Measurements from ENCODE around the gene ZNF699. TPM values are rescaled to one million over a fixed set of nuclear protein-coding genes. Genes with fewer than 3 reads are reported as not detected.
"Not testable (repeated sequence)": the region's sequence is repeated elsewhere in the genome, so short reads cannot be mapped to it uniquely, and the experiment has no call there.

Gene ZNF699
- total RNA-seq, 1 experiment from 2014 or later, result 4.3 TPM

DNA sequence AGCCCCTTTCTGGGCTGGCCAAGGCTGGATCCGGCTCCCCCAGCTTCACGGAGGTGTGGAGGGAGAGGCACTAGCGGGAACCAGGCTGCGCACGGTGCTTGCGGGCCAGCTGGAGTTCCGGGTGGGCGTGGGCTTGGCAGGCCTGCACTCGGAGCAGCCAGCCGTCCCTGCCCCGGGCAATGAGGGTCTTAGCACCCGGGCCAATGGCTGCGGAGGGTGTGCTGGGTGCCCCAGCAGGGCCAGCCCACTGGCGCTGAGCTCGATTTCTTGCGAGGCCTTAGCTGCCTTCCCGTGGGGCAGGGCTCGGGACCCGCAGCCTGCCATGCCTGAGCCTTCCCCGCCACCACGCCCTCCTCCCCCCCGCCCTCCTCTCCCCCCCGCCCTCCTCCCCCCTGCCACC lies 11.7 kb upstream of the ZNF699 start:
- no peak overlapping the region for H3K4me3 ChIP-seq
- H3K27me3 ChIP-seq, result no peaks in the 10 kb centered on the region
- 0 out of 2 replicates have a peak, but pooled peaks cover 5% of the 10 kb centered on the region for H3K36me3 ChIP-seq
- H3K27ac ChIP-seq, result no peak overlapping the region
- H3K9me3 ChIP-seq (replicated peaks), result 0 out of 2 replicates have a peak, but pooled peaks cover 4% of the 10 kb centered on the region
- DNase-seq, result no peak
- no peaks in the 10 kb centered on the region for H3K4me1 ChIP-seq

DNA sequence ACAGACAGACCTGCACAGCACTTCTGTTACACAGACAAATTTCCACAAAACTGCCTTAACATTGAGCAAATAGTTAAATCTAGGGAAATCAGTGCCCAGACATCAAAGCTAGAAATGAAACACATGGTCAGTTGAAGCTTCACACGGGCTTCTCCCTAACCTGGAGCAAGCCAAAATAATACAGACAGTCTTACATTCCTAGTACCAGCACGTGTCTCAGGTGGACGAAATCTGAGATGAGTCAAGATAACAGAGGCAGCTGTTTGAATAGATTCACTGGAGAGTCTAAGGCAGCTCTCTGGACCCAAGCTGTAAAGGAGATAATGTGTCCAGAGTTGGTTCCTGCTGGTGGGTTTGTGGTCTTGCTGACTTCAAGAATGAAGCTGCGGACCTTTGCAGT lies 4.1 kb upstream of the ZNF699 start:
- Histone ChIP-seq H3K4me3 (no peak overlapping the region), H3K36me3 (no peaks in the 10 kb centered on the region), H3K4me1 (no peaks in the 10 kb centered on the region), H3K27me3 (no peaks in the 10 kb centered on the region), H3K9me3 (replicated peaks) (no peaks in the 10 kb centered on the region; the same call in 1 of the 2 replicates), H3K27ac (no peak overlapping the region)
- DNase-seq, result no peak

DNA sequence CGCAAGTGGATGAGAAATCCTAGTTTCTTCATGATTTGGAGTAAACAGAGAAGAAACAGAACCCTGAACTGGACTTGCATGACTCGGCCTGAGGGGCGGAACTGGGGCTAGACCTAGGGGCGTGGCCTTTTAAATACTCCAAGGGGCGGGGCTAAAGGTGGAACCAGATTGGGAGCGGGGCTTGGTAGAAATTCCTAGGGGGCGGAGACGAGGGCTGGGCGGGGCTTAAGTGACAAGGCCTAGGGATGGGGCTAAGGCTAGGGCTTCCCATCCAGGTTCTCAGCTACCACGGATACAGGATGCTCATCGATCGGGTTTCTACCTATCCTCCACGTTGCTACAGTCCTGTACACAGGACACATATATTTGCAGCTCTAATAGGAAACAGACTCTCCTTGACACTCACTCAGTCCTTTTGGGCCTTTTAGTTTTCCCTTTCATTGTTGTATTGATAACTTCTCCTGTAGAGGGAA lies 372 bp upstream of the ZNF699 start:
- peak overlapping the region; percentile 72 for H3K4me3 ChIP-seq
- H3K4me1 ChIP-seq, result 0 out of 2 replicates have a peak, but pooled peaks cover 2% of the 10 kb centered on the region

DNA sequence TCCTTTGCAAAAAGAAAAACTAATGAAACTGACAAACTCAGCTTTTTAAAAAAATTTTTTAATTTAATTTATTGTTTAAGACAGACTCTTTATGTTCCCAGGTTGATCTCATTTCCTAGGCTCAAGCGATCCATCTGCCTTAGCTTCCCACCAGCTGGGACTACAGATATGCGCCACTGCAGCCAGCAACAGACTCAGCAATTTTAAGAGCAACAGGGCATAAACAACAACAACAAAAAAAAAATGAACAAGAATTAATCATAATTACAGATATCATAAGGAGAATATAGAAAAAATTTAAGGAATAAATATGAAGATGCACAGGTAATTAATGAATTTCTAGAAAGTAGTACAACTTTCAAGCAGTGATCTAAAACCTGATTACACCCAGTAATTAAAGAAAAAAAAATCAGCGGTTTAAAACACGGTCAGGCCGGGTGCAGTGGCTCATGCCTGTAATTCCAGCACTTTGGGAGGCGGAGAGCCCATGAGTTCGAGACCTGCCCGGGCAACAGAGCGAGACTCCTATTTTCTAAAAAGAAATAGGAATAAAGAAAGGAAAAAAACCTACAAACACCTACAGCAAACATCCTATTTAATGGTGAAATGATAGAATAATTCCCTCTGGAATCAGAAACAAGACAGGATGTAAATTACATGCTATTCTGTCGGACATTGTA lies 1.4 kb downstream of the ZNF699 start:
- Histone ChIP-seq H3K36me3 (peaks cover 6% of the 10 kb centered on the region; the same call in 1 of the 2 replicates), H3K27ac (no peak overlapping the region), H3K9me3 (replicated peaks) (peaks cover 4% of the 10 kb centered on the region; the same call in 1 of the 2 replicates), H3K27me3 (no peaks in the 10 kb centered on the region), H3K4me1 (0 out of 2 replicates have a peak, but pooled peaks cover 2% of the 10 kb centered on the region), H3K4me3 (peak overlapping the region; percentile 72)
- no peak for DNase-seq

More for the DNA sequence above, 372 bp upstream of the ZNF699 start:
- peak; percentile 96 for DNase-seq
- Histone ChIP-seq H3K36me3 (0 out of 2 replicates have a peak, but pooled peaks cover 3% of the 10 kb centered on the region), H3K27ac (peak overlapping the region; percentile 67), H3K27me3 (no peaks in the 10 kb centered on the region), H3K9me3 (replicated peaks) (peaks cover 4% of the 10 kb centered on the region; the same call in 1 of the 2 replicates)

DNA sequence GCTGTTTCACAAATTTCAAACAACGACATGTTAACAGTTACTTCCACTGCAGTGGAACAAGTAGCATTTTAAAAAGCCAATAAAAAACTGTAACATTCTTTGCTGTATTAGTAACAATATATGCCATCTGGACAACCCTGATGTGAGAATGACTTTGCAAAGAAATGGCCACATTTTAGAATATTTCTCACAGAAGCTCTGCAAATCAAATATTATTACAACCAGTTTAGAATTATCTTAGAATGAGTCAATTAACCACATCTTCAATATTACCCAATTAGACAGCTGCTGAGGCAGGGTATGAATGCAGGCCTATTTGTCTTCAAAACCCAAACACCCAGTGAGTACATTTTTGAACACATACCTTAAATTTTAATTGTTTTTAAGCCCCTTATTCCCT lies 3.2 kb downstream of the ZNF699 start:
- peaks cover 14% of the 10 kb centered on the region for H3K36me3 ChIP-seq

DNA sequence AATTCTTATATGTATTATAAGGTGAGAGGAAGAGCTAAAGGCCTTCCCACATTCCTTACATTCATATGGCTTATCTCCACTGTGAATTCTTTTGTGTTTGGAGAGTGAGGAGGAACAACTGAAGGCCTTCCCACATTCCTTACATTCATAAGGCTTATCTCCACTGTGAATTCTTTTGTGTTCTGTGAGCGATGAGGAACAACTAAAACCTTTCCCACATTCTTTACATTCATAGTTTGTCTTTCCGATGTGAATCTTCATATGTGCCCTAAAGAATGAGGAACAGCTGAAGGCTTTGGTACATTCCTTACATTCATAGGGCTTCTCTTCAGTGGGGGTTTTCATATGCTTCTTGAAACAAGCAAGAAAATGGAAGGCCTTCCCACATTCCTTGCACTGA lies 13.3 kb downstream of the ZNF699 start:
- Histone ChIP-seq H3K4me1 (peaks cover 5% of the 10 kb centered on the region; the same call in 1 of the 2 replicates), H3K36me3 (peaks cover 46% of the 10 kb centered on the region), H3K9me3 (replicated peaks) (peaks cover 33% of the 10 kb centered on the region), H3K27me3 (no peaks in the 10 kb centered on the region), H3K4me3 (no peak overlapping the region), H3K27ac (peak overlapping the region; percentile 71)
- no peak for DNase-seq

More for the DNA sequence above, 3.2 kb downstream of the ZNF699 start:
- Histone ChIP-seq H3K4me3 (no peak overlapping the region), H3K27ac (no peak overlapping the region), H3K9me3 (replicated peaks) (0 out of 2 replicates have a peak, but pooled peaks cover 5% of the 10 kb centered on the region), H3K27me3 (no peaks in the 10 kb centered on the region), H3K4me1 (0 out of 2 replicates have a peak, but pooled peaks cover 2% of the 10 kb centered on the region)
- no peak for DNase-seq

DNA sequence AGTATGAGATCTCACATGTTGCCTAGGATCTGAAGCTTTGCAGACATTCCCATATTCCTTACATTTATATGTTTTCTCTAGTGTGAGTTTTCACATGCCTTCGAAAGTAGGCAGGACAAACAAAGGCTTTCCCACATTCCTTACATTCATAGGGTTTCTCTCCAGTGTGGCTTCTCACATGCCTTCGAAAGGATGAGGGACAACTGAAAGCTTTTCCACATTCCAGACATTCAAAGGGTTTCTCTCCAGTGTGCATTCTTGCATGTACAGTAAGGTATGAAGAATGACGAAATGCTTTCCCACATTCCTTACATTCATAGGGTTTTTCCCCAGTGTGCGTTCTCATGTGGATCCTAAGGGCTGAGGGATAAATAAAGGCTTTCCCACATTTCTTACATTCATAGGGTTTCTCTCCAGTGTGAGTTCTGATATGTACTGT lies 14.2 kb downstream of the ZNF699 start:
- H3K36me3 ChIP-seq, result peaks cover 38% of the 10 kb centered on the region
- peak overlapping the region; percentile 71 for H3K27ac ChIP-seq
- H3K9me3 ChIP-seq (replicated peaks), result peaks cover 32% of the 10 kb centered on the region
- peaks cover 5% of the 10 kb centered on the region; the same call in 1 of the 2 replicates for H3K4me1 ChIP-seq
- no peak overlapping the region for H3K4me3 ChIP-seq
- H3K27me3 ChIP-seq, result no peaks in the 10 kb centered on the region
- no peak for DNase-seq

DNA sequence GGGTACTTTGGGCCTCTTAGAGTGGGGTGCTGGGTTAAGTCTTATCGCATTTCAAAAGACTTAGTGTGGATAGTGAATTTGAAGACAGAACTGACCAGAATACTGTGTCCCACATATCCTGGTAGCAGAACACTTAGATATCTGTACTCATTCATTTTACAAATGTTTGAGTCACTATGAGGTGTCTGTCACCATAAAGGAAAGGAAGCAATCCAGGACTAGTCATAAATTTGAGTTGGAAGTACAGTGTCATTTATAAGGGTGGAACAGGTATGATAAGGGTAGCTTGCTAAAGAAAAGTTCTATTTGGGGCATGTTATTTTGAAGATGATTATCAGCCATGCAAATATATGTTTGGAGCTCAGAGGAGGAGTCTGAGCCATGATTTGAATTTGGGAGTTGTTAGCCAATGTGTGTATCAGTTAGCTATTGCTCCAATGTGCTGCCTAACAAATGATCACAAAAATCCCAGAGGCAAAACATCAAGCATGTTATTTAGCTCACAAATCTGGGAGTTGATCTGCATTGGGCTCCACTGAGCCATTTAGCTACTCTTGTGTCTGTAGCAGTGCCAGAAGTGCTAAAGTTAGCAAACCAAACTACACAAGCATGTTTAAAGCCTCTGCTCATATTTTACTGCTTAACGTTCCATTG lies 20.3 kb downstream of the ZNF699 start:
- Histone ChIP-seq H3K27ac (no peak overlapping the region), H3K9me3 (replicated peaks) (peaks cover 8% of the 10 kb centered on the region), H3K4me3 (no peak overlapping the region), H3K27me3 (no peaks in the 10 kb centered on the region), H3K4me1 (no peaks in the 10 kb centered on the region), H3K36me3 (peaks cover 7% of the 10 kb centered on the region)
- DNase-seq, result no peak

DNA sequence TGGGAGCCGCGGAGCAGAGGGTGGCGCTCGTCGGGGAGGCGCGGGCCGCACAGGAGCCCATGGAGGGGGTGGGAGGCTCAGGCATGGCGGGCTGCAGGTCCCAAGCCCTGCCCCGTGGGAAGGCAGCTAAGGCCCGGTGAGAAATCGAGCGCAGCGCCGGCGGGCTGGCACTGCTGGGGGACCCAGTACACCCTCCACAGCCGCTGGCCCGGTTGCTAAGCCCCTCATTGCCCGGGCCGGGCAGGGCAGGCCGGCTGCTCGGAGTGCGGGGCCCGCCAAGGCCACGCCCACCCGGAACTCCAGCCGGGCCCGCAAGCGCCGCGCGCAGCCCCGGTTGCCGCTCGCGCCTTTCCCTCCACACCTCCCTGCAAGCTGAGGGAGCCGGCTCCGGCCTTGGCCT lies 26.2 kb downstream of the ZNF699 start:
- H3K4me3 ChIP-seq, H3K27ac ChIP-seq, H3K4me1 ChIP-seq: not testable (repeated sequence)

DNA sequence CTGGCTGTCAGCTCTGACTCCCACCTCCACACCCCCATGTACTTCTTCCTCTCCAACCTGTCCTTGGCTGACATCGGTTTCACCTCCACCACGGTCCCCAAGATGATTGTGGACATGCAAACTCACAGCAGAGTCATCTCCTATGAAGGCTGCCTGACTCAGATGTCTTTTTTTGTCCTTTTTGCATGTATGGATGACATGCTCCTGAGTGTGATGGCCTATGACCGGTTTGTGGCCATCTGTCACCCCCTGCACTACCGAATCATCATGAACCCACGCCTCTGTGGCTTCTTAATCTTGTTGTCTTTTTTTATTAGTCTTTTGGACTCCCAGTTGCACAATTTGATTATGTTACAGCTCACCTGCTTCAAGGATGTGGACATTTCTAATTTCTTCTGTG lies 58.4 kb downstream of the ZNF699 start:
- Histone ChIP-seq H3K27ac (no peak overlapping the region), H3K36me3 (no peaks in the 10 kb centered on the region), H3K4me1 (no peaks in the 10 kb centered on the region), H3K27me3 (no peaks in the 10 kb centered on the region), H3K4me3 (no peak overlapping the region), H3K9me3 (replicated peaks) (no peaks in the 10 kb centered on the region)
- DNase-seq, result no peak

More for the DNA sequence above, 26.2 kb downstream of the ZNF699 start:
- not testable (repeated sequence) for DNase-seq; H3K9me3 ChIP-seq (replicated peaks); H3K27me3 ChIP-seq; H3K36me3 ChIP-seq

DNA sequence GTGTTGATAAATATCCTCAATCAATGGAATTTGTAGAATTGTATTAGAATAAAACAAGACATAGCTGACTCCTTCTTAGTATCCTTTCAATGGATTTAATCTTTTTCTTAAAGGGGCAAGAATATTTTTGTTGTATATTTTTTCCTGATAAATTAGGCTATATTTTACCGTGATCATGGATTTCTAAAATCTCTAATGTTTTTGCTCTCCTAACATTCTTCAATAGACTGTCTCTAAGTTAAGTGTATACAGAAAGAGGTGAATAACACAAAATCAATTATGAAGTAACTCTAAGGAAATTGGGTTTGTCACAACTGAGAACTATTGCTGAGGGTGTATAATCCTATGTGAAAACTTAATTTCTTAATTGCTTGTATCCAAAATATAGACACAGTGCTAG lies 59.0 kb downstream of the ZNF699 start, which contains the start of gene OR7E24:
Gene OR7E24 (plus strand): TSS at position 301 of the 400 bp plus-strand sequence. CDS start 114 bp downstream, outside the sequence.
- H3K4me3 ChIP-seq, result no peak within 1 kb of the TSS
- no peaks in the 10 kb centered on the region for H3K27me3 ChIP-seq
- no peak within 1 kb of the TSS for H3K27ac ChIP-seq
- no peaks in the 10 kb centered on the region for H3K4me1 ChIP-seq
- H3K9me3 ChIP-seq (replicated peaks), result no peaks in the 10 kb centered on the region
- DNase-seq, result no peak
- no peaks in the 10 kb centered on the region for H3K36me3 ChIP-seq

Other genes with a start within 250 kb of the ZNF699 start
- gene OR1M1, start 222.8 kb downstream of the ZNF699 start, total RNA-seq (2014; rRNA removed; shearing (Covaris generic)), result not detected in 2 replicates
- gene OR7G2, start 202.4 kb downstream of the ZNF699 start, total RNA-seq (2014; rRNA removed; shearing (Covaris generic)), result not detected in 2 replicates
- gene OR7G1, start 194.1 kb downstream of the ZNF699 start, total RNA-seq (2014; rRNA removed; shearing (Covaris generic)), result not detected in 2 replicates
- not detected in 2 replicates for gene OR7G3, start 182.9 kb downstream of the ZNF699 start, total RNA-seq (2014; rRNA removed; shearing (Covaris generic))
- gene ZNF317, start 169.4 kb downstream of the ZNF699 start, total RNA-seq (2014; rRNA removed; shearing (Covaris generic)), result 31.4 and 31.7 TPM in 2 replicates
- 0.05 and 0.14 TPM in 2 replicates for gene OR7D2, start 130.9 kb downstream of the ZNF699 start, total RNA-seq (2014; rRNA removed; shearing (Covaris generic))
- gene OR7D4, start 90.2 kb downstream of the ZNF699 start, total RNA-seq (2014; rRNA removed; shearing (Covaris generic)), result not detected in 2 replicates
- gene OR7E24, start 58.9 kb downstream of the ZNF699 start, total RNA-seq (2014; rRNA removed; shearing (Covaris generic)), result not detected in 2 replicates
- gene ZNF559, start 14.3 kb upstream of the ZNF699 start, total RNA-seq (2014; rRNA removed; shearing (Covaris generic)), result 26.8 and 30.2 TPM in 2 replicates
- 3.0 and 3.8 TPM in 2 replicates for gene ZNF177, start 53.2 kb upstream of the ZNF699 start, total RNA-seq (2014; rRNA removed; shearing (Covaris generic))
- gene ZNF266, start 125.7 kb upstream of the ZNF699 start, total RNA-seq (2014; rRNA removed; shearing (Covaris generic)), result 13.5 and 14.8 TPM in 2 replicates
- gene ZNF560, start 188.8 kb upstream of the ZNF699 start, total RNA-seq (2014; rRNA removed; shearing (Covaris generic)), result 0.05 TPM in 1 of 2 replicates, not detected in the other
- 16.5 and 16.7 TPM in 2 replicates for gene ZNF426, start 228.8 kb upstream of the ZNF699 start, total RNA-seq (2014; rRNA removed; shearing (Covaris generic))

Measured in SJCRH30 (cell line).